Right lung (tissue), 5 donors: Measurements from ENCODE around the gene DELE1. TPM values are rescaled to one million over a fixed set of nuclear protein-coding genes. Genes with fewer than 3 reads are reported as not detected.
"Not testable (repeated sequence)": the region's sequence is repeated elsewhere in the genome, so short reads cannot be mapped to it uniquely, and the experiment has no call there.

Source experiments
- DNase-seq, 2 donors: peaks; one replicate each; pipeline ENCODE4 v3.0.0-alpha.2; 2013
- polyA plus RNA-seq, 5 donors: library from polyadenylated mRNA; unstranded; fragments of 120-200 nt; gene quantifications; one replicate each; pipeline versions ENCODE4 v1.2.1 to v1.2.3, GENCODE V29; 2013; ENCODE audit warnings: inconsistent platforms in 1 of 5, low replicate concordance in 1 of 5; ENCODE audit not compliant: insufficient read length in 5 of 5, insufficient read depth in 1 of 5

Gene DELE1
- polyA plus RNA-seq, 5 donors, result 142 to 165 (median 146) TPM

GRCh38 chr5:141919218-141920119 lies 4.2 kb upstream of the DELE1 start:
- no peak for DNase-seq

- no peak for DNase-seq
Observed at GRCh38 chr5:141920771-141921170, 2.9 kb upstream of the DELE1 start.

GRCh38 chr5:141922827-141923447 lies 734 bp upstream of the DELE1 start:
- DNase-seq, result not testable (repeated sequence)

- no peak for DNase-seq
Observed at GRCh38 chr5:141926434-141926833, 2.8 kb downstream of the DELE1 start.

- no peak for DNase-seq
Observed at GRCh38 chr5:141928051-141928450, 4.4 kb downstream of the DELE1 start.

- DNase-seq, result no peak
Observed at GRCh38 chr5:141929398-141930058, 5.9 kb downstream of the DELE1 start.

GRCh38 chr5:141931694-141932093 lies 8.0 kb downstream of the DELE1 start:
- DNase-seq, result no peak

- DNase-seq, result no peak
Observed at GRCh38 chr5:141933151-141933550, 9.5 kb downstream of the DELE1 start.

- no peak for DNase-seq
Observed at GRCh38 chr5:141934099-141934844, 10.6 kb downstream of the DELE1 start.

- DNase-seq, result no peak
Observed at GRCh38 chr5:141935538-141935937, 11.9 kb downstream of the DELE1 start.

- DNase-seq, result no peak
Observed at GRCh38 chr5:141940695-141941271, 17.1 kb downstream of the DELE1 start.

GRCh38 chr5:141941307-141941706 lies 17.6 kb downstream of the DELE1 start:
- DNase-seq, result no peak

- no peak for DNase-seq
Observed at GRCh38 chr5:141941779-141942178, 18.1 kb downstream of the DELE1 start.

GRCh38 chr5:141942185-141942857 lies 18.6 kb downstream of the DELE1 start:
- no peak for DNase-seq

- no peak for DNase-seq
Observed at GRCh38 chr5:141944076-141944475, 20.4 kb downstream of the DELE1 start.

- no peak for DNase-seq
Observed at GRCh38 chr5:141945511-141946051, 21.9 kb downstream of the DELE1 start.

- DNase-seq, result no peak
Observed at GRCh38 chr5:141947316-141947715, 23.6 kb downstream of the DELE1 start.

- DNase-seq, result no peak
Observed at GRCh38 chr5:141948812-141949211, 25.1 kb downstream of the DELE1 start.

- DNase-seq, result no peak
Observed at GRCh38 chr5:141949511-141949910, 25.8 kb downstream of the DELE1 start.

- no peak for DNase-seq
Observed at GRCh38 chr5:141950207-141951005, 26.7 kb downstream of the DELE1 start.
